Hair follicular keratinocyte (primary cell): Measurements from ENCODE around the gene AP1M1. TPM values are rescaled to one million over a fixed set of nuclear protein-coding genes. Genes with fewer than 3 reads are reported as not detected.

Experiments
- total RNA-seq: library from RNA; depleted of rRNA; stranded (reverse); fragments of >200 nt; gene quantifications from 2 replicates; pipeline ENCODE4 v1.2.3, GENCODE V29; 2015

The AP1M1 gene
- total RNA-seq, result 71.9 and 94.1 TPM in 2 replicates

DNA sequence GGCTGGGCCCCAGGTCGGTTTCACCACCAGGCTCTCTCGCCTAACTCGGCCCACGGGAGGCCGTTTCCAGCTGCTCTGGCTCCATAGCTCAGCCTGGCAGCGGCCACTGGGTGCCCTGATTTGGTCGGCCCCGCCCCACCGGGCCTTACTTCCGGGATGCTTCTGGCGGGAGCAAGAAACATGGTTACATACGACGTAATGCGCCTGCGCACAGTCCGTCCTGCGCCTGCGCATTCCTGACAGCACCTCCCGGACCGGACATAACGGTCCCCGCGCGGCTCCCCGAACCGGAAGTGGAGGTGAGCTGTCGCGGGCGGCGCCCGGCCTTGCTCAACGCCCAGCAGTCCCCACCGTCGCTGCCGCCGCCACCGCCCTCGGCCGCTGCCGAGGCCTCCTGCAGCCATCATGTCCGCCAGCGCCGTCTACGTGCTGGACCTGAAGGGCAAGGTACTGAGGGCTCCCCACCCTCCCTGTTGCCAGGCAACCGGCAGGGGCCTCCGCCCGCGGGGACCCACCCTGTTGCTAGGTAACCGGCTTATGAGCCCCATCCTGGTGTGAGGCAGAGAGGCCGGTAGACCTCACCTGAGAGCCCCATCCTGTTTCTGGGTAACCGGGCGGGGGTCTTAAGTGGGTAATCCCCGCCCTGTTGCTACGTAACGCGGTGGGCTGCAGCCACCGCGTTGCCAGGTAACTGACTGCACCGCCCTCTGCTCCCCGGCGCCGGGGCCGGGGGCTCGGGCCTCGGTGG is at the start of gene AP1M1:
AP1M1 (plus strand) TSS at position 290 of the 748 bp plus-strand sequence; CDS start at position 406, 116 bp downstream.

DNA sequence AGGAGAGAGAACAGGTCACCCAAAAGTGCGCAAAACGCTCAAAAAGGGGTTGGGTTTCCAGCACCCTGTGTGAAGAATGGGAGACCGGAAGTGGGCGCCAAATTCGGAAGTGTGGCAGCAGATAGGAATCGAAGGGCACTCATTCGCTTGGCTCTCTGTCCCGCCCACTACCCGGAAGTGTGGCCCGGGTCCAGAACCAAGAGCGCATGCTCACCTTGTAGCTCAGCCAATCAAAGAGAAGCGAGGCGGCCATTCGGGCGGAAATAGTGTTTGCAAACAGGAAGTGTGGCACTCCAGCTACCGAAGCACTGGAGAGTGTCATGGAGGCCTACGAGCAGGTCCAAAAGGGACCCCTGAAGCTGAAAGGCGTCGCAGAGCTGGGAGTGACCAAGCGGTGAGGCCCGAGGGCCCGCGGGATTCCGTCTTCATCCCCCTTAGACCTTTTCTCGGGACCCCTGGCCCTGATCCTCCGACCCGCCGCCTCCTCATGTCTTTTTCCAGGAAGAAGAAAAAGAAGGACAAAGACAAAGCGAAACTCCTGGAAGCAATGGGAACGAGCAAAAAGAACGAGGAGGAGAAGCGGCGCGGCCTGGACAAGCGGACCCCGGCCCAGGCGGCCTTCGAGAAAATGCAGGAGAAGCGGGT is 12.5 kb upstream of the AP1M1 start, which contains the start of gene FAM32A:
FAM32A (plus strand) TSS at position 288 of the 645 bp plus-strand sequence; CDS start at position 321, 33 bp downstream.

Other genes with a start within 250 kb of the AP1M1 start
- gene OR10H4, start 248.9 kb upstream of the AP1M1 start, total RNA-seq, result not detected in 2 replicates
- 706 and 728 TPM in 2 replicates for gene TPM4, start 121.4 kb upstream of the AP1M1 start, total RNA-seq
- 44.4 and 74.9 TPM in 2 replicates for gene RAB8A, start 86.0 kb upstream of the AP1M1 start, total RNA-seq
- 0.04 TPM in 1 of 2 replicates, not detected in the other for gene HSH2D, start 54.2 kb upstream of the AP1M1 start, total RNA-seq
- not detected in 2 replicates for gene CIB3, start 24.4 kb upstream of the AP1M1 start, total RNA-seq
- gene FAM32A, start 12.5 kb upstream of the AP1M1 start, total RNA-seq, result 77.2 and 93.5 TPM in 2 replicates
- gene KLF2, start 126.9 kb downstream of the AP1M1 start, total RNA-seq, result 0.31 TPM in 1 of 2 replicates, not detected in the other